K562 (cell line): Measurements from ENCODE around the gene PPP1R13B. TPM values are rescaled to one million over a fixed set of nuclear protein-coding genes. Genes with fewer than 3 reads are reported as not detected.

Source experiments
- ATF7 ChIP-seq: fragments of 450-650 bp; IDR thresholded peaks from 2 replicates; pipeline ENCODE4 v1.7.1; 2014; ENCODE audit warnings: mild to moderate bottlenecking, moderate library complexity
- DPF2 ChIP-seq: fragments of 450-650 bp; IDR thresholded peaks from 2 replicates; pipeline ENCODE4 v1.6.1; 2016
- FOXP4 ChIP-seq: sonication (generic); formaldehyde crosslinking; IDR thresholded peaks from 2 replicates; pipeline ENCODE4 v1.8.0; 2022; ENCODE audit warnings: mild to moderate bottlenecking, missing genetic modification reagents, borderline replicate concordance
- HCFC1 ChIP-seq: IDR thresholded peaks from 2 replicates; pipeline ENCODE4 v1.6.1; 2012; ENCODE audit warnings: low read depth, low read length, improper control_type of control experiment
- HNRNPLL ChIP-seq: fragments of 200-400 bp; formaldehyde crosslinking; IDR thresholded peaks from 2 replicates; pipeline ENCODE4 v1.6.1; 2017; ENCODE audit warnings: low read length, low read depth, mild to moderate bottlenecking; ENCODE audit not compliant: poor library complexity, severe bottlenecking
- KDM4B ChIP-seq, 2 experiments: fragments of 450-650 bp in 1 of 2; sonication (generic) in 1 of 2; IDR thresholded peaks; 2 replicates each; pipeline ENCODE4 v1.6.1; 2016 to 2017; ENCODE audit warnings: borderline replicate concordance in 2 of 2, antibody characterized with exemption in 1 of 2, low read depth in 1 of 2, mild to moderate bottlenecking in 1 of 2
- L3MBTL2 ChIP-seq: fragments of 450-650 bp; IDR thresholded peaks from 2 replicates; pipeline ENCODE4 v1.6.1; 2016; ENCODE audit warnings: mild to moderate bottlenecking, moderate library complexity
- MCM3 ChIP-seq: fragments of 450-650 bp; IDR thresholded peaks from 2 replicates; pipeline ENCODE4 v1.6.1; 2016
- NFE2L1 ChIP-seq: fragments of 450-650 bp; IDR thresholded peaks from 2 replicates; pipeline ENCODE4 v1.6.1; 2016; ENCODE audit warnings: missing genetic modification characterization, low read depth, mild to moderate bottlenecking, missing compliant biosample characterization, moderate library complexity, borderline replicate concordance
- PURB ChIP-seq: sonication (generic); formaldehyde crosslinking; IDR thresholded peaks from 2 replicates; pipeline ENCODE4 v1.9.0; 2021; ENCODE audit warnings: low read depth, mild to moderate bottlenecking, missing genetic modification reagents
- RAD21 ChIP-seq, 2 experiments: fragments of 250-450 bp in 1 of 2; fragments of 450-650 bp in 1 of 2; sonication (Bioruptor Pico) in 1 of 2; formaldehyde crosslinking in 1 of 2; IDR thresholded peaks in 1 of 2; conservative IDR thresholded peaks in 1 of 2; 2 replicates each; pipeline versions ENCODE4 v1.4.0 to v1.8.0; 2020 to 2022; ENCODE audit warnings: mild to moderate bottlenecking in 2 of 2, moderate library complexity in 1 of 2
- RUNX1 ChIP-seq: sonication (generic); IDR thresholded peaks from 2 replicates; pipeline ENCODE4 v1.6.1; 2016; ENCODE audit warnings: antibody characterized with exemption, low read depth
- SAFB2 ChIP-seq: fragments of 200-400 bp; formaldehyde crosslinking; IDR thresholded peaks from 2 replicates; pipeline ENCODE4 v1.6.1; 2018; ENCODE audit warnings: borderline replicate concordance, low read length, low read depth, moderate library complexity; ENCODE audit not compliant: severe bottlenecking
- SETDB1 ChIP-seq: IDR thresholded peaks from one replicate; pipeline ENCODE4 v1.6.1; 2012; ENCODE audit warnings: low read length, control low read depth, inconsistent platforms
- SMAD3 ChIP-seq: fragments of 450-650 bp; formaldehyde crosslinking; conservative IDR thresholded peaks from 2 replicates; pipeline ENCODE4 v1.4.0; 2020; ENCODE audit warnings: mild to moderate bottlenecking
- SMARCE1 ChIP-seq: fragments of 450-650 bp; IDR thresholded peaks from 2 replicates; pipeline ENCODE4 v1.7.1; 2016; ENCODE audit warnings: mild to moderate bottlenecking
- SMC3 ChIP-seq: conservative IDR thresholded peaks from 2 replicates; pipeline ENCODE4 v1.6.1; 2011; ENCODE audit warnings: low read depth, low read length, improper control_type of control experiment; ENCODE audit not compliant: insufficient read depth
- ZBTB1 ChIP-seq: sonication (generic); formaldehyde crosslinking; IDR thresholded peaks from 2 replicates; pipeline ENCODE4 v1.8.1; 2023; ENCODE audit warnings: missing genetic modification reagents, low read depth, mild to moderate bottlenecking, borderline replicate concordance
- ZBTB2 ChIP-seq: fragments of 450-650 bp; IDR thresholded peaks from 2 replicates; pipeline ENCODE4 v1.6.1; 2016; ENCODE audit warnings: antibody characterized with exemption
- ZBTB8A ChIP-seq: fragments of 450-650 bp; IDR thresholded peaks from 2 replicates; pipeline ENCODE4 v1.6.1; 2018; ENCODE audit warnings: mild to moderate bottlenecking, moderate library complexity; ENCODE audit not compliant: partially characterized antibody
- ZEB2 ChIP-seq: fragments of 450-650 bp; IDR thresholded peaks from 2 replicates; pipeline ENCODE4 v1.6.1; 2016
- ZNF592 ChIP-seq: fragments of 450-650 bp; IDR thresholded peaks from 2 replicates; pipeline ENCODE4 v1.6.1; 2017; ENCODE audit warnings: antibody characterized with exemption, mild to moderate bottlenecking
- ZNF830 ChIP-seq: fragments of 250-450 bp; sonication (Bioruptor Pico); IDR thresholded peaks from 2 replicates; pipeline ENCODE4 v1.5.0; 2021; ENCODE audit warnings: mild to moderate bottlenecking
- polyA plus RNA-seq, 8 experiments: library from polyadenylated mRNA; depleted of rRNA in 4 of 8; stranded (reverse) in 5 of 8; unstranded in 3 of 8; fragments of >200 nt; fragmentation: Nextera tagmentation in 2 of 8; fragmentation: Illumina TruSeq in 1 of 8; extraction: Ambion mirVana in 2 of 8; extraction: Trizol in 1 of 8; gene quantifications; 2 replicates each; pipeline versions ENCODE4 v1.2.1 to v1.2.3, GENCODE V29; 2011 to 2014; ENCODE audit warnings: inconsistent platforms in 1 of 8, missing spikeins in 1 of 8
- total RNA-seq, 7 experiments: library from RNA; depleted of rRNA in 6 of 7; stranded (reverse); fragments of >200 nt in 6 of 7; fragmentation: Illumina TruSeq in 2 of 7; extraction: Trizol in 2 of 7; gene quantifications; 2 replicates each; pipeline versions ENCODE4 v1.2.1 to v1.2.3, GENCODE V29; 2011 to 2021; ENCODE audit warnings: low replicate concordance in 1 of 7

Gene PPP1R13B
- total and polyA plus RNA-seq, 9 of the 15 experiments (the other 6 are each of a cell fraction or from before 2014, with no cell fraction given), result 0.03 to 1.7 (median 0.15) TPM

- TF ChIP-seq SMARCE1 (no peak), PURB (no peak), HCFC1 (no peak), ZNF592 (no peak), ATF7 (no peak), ZBTB2 (no peak), HNRNPLL (no peak), ZNF830 (no peak), SMAD3 (CRISPR knock-in tag) (no peak), KDM4B (IDR thresholded peaks at IDR 0.05; ENCODE audit: borderline replicate concordance in 2 of 2, low read depth in 1 of 2) (no peak), NFE2L1 (tag) (no peak), ZBTB8A (no peak), ZEB2 (no peak), ZBTB1 (CRISPR knock-in tag) (no peak), FOXP4 (CRISPR knock-in tag) (no peak), RAD21 (CRISPR knock-in tag; conservative IDR thresholded peaks at IDR 0.05 in 1 of 2, IDR thresholded peaks at IDR 0.05 in 1 of 2) (peak; percentile 75 to 87), MCM3 (no peak), SMC3 (peak; percentile 69), L3MBTL2 (no peak), RUNX1 (no peak), SAFB2 (no peak), DPF2 (no peak), SETDB1 (no peak)
Observed at GRCh38 chr14:103808403-103809001, 38.9 kb downstream of the PPP1R13B start (continued).
